ENCODE measurements around the gene STK17B.

DNA sequence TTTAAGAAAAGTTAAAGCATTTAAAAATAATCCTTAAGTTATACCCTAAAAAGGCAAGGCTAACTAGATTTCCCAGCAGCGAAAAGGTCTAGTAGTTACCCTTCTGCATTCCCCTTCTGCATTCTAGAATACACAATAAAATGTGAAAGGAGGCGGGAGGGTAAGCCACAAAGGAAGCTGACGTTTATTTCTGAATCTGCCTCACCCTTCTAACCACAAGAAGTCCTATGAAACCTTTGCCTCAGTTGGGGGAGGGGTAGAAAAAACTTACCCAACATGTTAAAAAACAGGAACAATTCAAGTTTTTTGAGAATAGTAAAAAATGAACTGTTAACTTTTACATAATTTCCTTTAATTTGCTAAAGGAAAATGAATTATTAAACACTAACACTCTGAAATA lies 11.3 kb downstream of the STK17B start:
- TF ChIP-seq, protein P1, sequence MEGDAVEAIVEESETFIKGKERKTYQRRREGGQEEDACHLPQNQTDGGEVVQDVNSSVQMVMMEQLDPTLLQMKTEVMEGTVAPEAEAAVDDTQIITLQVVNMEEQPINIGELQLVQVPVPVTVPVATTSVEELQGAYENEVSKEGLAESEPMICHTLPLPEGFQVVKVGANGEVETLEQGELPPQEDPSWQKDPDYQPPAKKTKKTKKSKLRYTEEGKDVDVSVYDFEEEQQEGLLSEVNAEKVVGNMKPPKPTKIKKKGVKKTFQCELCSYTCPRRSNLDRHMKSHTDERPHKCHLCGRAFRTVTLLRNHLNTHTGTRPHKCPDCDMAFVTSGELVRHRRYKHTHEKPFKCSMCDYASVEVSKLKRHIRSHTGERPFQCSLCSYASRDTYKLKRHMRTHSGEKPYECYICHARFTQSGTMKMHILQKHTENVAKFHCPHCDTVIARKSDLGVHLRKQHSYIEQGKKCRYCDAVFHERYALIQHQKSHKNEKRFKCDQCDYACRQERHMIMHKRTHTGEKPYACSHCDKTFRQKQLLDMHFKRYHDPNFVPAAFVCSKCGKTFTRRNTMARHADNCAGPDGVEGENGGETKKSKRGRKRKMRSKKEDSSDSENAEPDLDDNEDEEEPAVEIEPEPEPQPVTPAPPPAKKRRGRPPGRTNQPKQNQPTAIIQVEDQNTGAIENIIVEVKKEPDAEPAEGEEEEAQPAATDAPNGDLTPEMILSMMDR (IDR thresholded peaks at IDR 0.05; ENCODE audit: insufficient read depth, low read length, poor library complexity, severe bottlenecking), result no peak
- no peak for TF ChIP-seq EZH2phosphoT487 (conservative IDR thresholded peaks at IDR 0.05; ENCODE audit: low read length)
